Measurements from ENCODE around the gene TBC1D12. TPM values are rescaled to one million over a fixed set of nuclear protein-coding genes. Genes with fewer than 3 reads are reported as not detected.
"Not testable (repeated sequence)": the region's sequence is repeated elsewhere in the genome, so short reads cannot be mapped to it uniquely, and the experiment has no call there.

Gene TBC1D12
- total RNA-seq (2014; rRNA removed; shearing (Covaris generic)) = 2.3 and 10.7 TPM in 2 replicates

- DNase-seq (ENCODE audit: low read depth) = peak; percentile 95
Measured at GRCh38 chr10:94402204-94402842, at the start of gene TBC1D12. TSS of gene TBC1D12 (plus strand) at chr10:94402541. CDS start at chr10:94402614, 73 bp downstream.

DNA sequence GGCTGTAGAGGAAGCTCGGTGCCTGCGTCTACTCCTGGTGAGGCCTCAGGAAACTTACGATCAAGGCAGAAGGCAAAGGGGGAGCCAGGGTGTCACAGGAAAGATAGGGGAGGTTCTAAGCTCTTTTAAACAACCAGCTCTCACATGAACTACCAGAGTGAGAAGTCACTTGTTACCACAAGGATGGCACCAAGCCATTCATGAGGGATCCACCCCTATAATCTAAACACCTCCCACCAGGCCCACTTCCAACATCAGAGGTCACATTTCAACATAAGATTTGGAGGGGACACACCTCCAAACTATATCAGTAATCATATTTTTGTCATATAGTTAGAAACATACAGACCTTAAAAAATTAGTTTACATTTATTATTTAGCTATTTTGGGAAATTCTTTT lies 49.0 kb upstream of the TBC1D12 start:
- DNase-seq (ENCODE audit: low read depth) = peak; percentile 25

GRCh38 chr10:94355841-94356240 lies 46.5 kb upstream of the TBC1D12 start:
- DNase-seq (ENCODE audit: low read depth) = no peak

DNA sequence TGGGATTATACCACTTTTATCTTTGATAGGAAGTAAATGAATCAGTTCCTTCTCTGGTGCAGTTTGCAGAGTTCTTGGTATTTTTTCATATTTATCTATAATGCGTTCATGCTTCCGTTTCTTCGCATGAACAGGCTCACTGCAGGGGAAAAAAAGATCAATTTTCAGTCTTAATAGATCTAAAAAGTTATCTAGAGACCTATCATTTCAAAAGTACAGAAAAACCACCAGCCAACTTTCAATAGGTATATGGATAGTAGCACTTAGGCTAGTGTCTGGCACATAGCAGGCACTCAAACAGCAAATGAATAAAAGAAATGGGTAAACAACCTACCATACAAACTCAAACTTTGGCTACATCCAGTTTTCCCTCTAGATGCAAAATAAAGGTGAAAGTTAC lies 45.1 kb upstream of the TBC1D12 start:
- DNase-seq (ENCODE audit: low read depth) = no peak

GRCh38 chr10:94358480-94358879 lies 43.9 kb upstream of the TBC1D12 start:
- peak; percentile 94 for DNase-seq (ENCODE audit: low read depth)

GRCh38 chr10:94361171-94361794 lies 41.1 kb upstream of the TBC1D12 start:
- peak; percentile 61 for DNase-seq (ENCODE audit: low read depth)

DNA sequence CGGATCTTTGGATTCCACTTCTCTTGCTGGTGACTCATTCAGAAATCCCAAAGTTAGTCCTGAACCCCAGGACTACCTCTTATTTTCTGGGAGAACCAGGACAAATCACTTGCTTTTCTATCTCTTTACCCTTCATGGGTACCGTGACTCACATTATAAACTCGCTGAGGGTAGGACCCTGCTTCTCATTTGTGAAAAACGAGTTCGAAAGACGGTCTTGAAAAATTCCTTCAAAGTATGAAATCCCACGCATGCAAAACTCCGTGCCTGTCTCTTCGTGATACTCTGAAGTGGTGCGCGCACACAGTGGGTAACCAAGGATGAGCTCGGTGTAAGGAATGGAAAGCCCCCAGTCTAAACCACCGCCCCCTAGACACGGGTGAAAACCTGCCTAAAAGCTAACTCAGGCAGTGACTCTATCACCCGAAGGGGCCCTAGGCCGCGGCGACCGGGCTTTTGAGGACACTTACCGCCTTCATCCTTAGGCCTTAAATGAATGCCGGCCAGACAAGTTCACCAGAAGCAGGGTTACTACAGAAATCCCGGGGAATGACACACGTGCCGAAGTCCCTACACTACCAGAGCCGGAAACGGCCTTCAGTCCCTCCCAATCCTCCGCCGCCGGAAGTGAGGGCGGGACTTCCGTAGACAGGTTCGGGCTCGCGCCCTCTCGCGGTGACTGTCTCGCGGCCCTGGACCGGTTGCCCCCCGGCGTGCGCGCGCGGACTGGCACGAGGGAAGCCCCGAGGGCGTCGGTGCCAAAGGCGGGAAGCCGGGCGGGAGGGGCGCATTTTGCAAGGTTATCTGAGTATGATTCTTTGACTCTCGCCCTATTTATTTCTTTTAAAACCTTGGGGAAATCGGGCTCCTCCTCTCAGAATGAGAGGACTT lies 39.7 kb upstream of the TBC1D12 start, which contains the start of gene NOC3L:
TSS of gene NOC3L (minus strand) at position 580 of the 891 bp plus-strand sequence. CDS start at position 479, 101 bp downstream.
- DNase-seq (ENCODE audit: low read depth) = peak; percentile 95

- DNase-seq (ENCODE audit: low read depth) = no peak
Measured at GRCh38 chr10:94363251-94363565, 39.1 kb upstream of the TBC1D12 start.

GRCh38 chr10:94364482-94364881 lies 37.9 kb upstream of the TBC1D12 start:
- no peak for DNase-seq (ENCODE audit: low read depth)

- no peak for DNase-seq (ENCODE audit: low read depth)
Measured at GRCh38 chr10:94366382-94366781, 36.0 kb upstream of the TBC1D12 start.

DNA sequence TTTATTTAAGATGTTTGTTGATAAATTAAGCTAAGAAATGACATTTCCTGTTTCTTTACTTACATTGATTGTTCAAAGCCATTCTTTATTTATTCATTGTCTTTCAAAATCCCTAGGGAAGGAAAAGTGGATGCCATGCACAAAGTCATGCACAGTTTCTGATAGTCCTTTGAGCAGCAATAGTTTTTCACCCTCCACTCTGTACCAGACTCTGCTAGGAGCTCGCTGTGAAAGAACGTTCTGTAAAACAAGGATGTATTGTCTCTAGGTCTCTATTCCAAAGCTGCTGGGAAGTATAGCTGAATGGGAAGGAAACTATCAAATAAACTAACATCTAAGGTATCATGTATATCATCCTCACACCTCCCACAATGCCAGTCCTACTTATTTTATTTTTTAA lies 31.8 kb upstream of the TBC1D12 start:
- no peak for DNase-seq (ENCODE audit: low read depth)

- no peak for DNase-seq (ENCODE audit: low read depth)
Measured at GRCh38 chr10:94375374-94375773, 27.0 kb upstream of the TBC1D12 start.

- no peak for DNase-seq (ENCODE audit: low read depth)
Measured at GRCh38 chr10:94376865-94377264, 25.5 kb upstream of the TBC1D12 start.

DNA sequence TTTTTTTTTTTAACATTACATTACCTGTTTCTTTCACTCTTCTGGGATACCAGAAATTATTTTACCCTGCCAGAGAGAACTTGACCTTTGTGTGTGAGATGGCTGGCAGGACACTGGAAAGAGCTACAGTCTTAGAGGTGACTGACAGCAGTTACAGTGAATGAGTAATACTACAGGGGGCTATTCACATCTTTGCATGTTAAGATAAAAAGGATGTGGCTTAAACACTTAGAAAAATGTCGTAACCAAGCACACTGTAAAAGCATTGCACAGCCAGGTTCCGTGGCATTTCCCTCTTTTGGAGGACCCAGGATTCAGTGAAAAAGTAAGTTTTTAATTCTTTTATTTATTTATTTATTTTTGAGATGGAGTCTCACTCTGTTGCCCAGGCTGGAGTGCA lies 18.8 kb upstream of the TBC1D12 start:
- DNase-seq (ENCODE audit: low read depth) = peak; percentile 57

DNA sequence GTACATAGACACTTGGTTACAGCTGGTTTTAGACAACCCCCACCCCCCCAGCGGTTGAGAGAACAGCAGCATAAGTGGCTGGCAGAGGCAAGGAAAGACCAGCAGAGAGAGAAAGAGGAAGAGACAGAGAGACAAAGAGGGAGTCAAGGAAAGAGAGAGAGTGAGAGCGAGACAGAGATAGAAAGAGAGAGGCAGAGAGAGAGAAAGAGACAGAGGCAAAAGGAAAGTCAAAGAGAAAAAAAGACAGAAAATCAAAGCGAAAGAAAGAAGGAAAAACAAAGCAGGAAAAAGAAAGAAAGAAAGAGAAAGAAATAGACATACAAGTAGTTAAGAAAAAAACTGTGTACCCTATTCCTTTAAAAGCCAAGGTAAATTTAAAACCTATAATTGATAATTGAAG lies 16.6 kb upstream of the TBC1D12 start:
- not testable (repeated sequence) for DNase-seq (ENCODE audit: low read depth)

- not testable (repeated sequence) for DNase-seq (ENCODE audit: low read depth)
Measured at GRCh38 chr10:94392117-94392516, 10.2 kb upstream of the TBC1D12 start.

- peak; percentile 91 for DNase-seq (ENCODE audit: low read depth)
Measured at GRCh38 chr10:94397549-94398370, 4.6 kb upstream of the TBC1D12 start.

DNA sequence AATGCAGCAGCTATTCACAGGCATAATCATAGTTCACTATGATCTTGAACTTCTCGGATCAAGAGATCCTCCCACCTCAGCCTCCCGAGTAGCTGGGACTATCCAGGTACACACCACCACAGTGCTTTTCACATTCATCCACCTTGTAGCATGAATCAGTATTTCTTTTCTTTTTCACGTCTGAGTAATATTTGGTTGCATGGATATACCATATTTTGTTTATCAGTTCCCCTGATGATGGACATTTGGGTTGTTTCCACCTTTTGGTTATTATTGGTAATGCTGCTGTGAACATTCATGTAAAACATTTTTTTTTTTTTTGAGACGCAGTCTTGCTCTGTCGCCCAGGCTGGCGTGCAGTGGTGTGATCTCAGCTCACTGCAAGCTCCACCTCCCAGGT lies 3.6 kb upstream of the TBC1D12 start:
- no peak for DNase-seq (ENCODE audit: low read depth)

DNA sequence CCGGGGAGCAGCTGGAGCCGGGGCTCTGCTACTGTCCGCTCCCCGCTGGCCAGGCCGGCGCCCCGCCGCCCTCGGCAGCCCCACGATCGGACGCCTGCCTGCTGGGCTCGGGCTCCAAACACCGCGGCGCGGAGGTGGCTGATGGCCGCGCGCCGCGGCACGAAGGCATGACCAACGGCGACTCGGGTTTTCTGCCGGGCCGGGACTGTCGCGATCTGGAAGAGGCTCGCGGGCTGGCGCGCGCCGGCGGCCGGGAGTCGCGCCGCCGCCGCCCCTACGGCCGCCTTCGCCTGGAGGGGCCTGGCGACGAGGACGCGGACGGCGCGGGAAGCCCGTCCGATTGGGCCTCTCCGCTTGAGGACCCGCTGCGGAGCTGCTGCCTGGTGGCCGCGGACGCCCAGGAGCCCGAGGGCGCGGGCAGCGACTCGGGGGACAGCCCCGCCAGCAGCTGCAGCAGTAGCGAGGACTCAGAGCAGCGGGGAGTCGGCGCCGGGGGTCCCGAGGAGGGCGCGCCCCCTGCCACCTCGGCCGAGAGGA lies 570 bp downstream of the TBC1D12 start:
- peak; percentile 50 for DNase-seq (ENCODE audit: low read depth)

DNA sequence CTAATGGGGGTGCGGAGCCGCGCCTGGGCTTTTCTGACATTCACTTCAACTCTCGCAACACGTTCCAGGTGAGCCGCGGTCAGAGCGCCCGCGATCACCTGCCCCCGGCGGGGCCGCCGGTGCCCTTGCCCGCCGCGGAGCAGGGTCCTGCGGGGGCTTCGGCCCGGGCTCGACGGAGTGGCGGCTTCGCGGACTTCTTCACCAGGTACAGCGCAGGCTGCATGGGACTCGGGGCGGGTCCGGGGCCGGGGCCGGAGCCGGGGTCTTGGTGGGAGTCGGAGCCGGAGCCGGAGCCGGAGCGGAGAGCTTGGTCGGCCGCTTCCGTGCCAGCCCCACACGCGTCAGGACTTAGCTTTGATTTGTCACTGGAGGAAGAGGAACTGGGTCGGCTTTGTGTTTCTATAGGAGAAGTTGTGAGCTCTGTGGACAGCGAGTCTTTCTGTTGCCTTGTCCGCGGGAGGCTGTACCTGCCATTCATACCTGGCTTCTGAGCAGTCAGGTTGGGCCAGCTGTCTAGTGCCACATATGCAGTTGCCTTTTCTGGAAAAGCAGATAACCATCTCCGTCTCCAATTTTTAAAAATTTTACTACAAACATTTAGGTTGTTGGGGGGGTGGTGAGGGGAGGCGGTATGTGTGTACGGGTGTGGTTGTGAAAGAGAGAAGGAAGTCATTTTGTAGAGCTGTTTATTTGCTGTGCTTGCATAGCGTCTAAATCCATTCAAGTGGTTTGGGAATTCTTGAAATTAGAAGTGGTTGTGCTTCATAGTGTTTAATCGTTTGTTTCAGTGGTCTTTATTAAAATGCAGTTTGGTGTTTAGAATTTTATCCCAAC lies 1.3 kb downstream of the TBC1D12 start:
- peak; percentile 81 for DNase-seq (ENCODE audit: low read depth)

Measured in M059J (cell line).